DMS114 treated with DMSO at 0.1 percent for 48 hours (cell line): ENCODE results near the gene MYO5B.

Experiments used
- DNase-seq: peaks from one replicate; lab custom pipeline; 2025; ENCODE audit not compliant: unreplicated experiment; lab: John Stamatoyannopoulos, UW

Gene MYO5B

GRCh38 chr18:49973592-49973991 lies 221.4 kb downstream of the MYO5B start:
- no peak for DNase-seq

GRCh38 chr18:49972535-49972934 lies 222.4 kb downstream of the MYO5B start:
- no peak for DNase-seq

- no peak for DNase-seq
Observed at GRCh38 chr18:49971462-49971861, 223.5 kb downstream of the MYO5B start.

- DNase-seq = no peak
Observed at GRCh38 chr18:49970319-49970718, 224.6 kb downstream of the MYO5B start.

GRCh38 chr18:49968644-49969309 lies 226.2 kb downstream of the MYO5B start:
- no peak for DNase-seq

GRCh38 chr18:49967636-49968313 lies 227.2 kb downstream of the MYO5B start:
- no peak for DNase-seq

- DNase-seq = no peak
Observed at GRCh38 chr18:49967171-49967570, 227.8 kb downstream of the MYO5B start.

- no peak for DNase-seq
Observed at GRCh38 chr18:49966090-49966489, 228.9 kb downstream of the MYO5B start.

- DNase-seq = no peak
Observed at GRCh38 chr18:49963217-49963616, 231.7 kb downstream of the MYO5B start.

GRCh38 chr18:49961271-49961670 lies 233.7 kb downstream of the MYO5B start:
- DNase-seq = no peak

GRCh38 chr18:49960376-49960775 lies 234.6 kb downstream of the MYO5B start:
- no peak for DNase-seq

GRCh38 chr18:49959176-49959575 lies 235.8 kb downstream of the MYO5B start:
- no peak for DNase-seq

GRCh38 chr18:49955263-49955662 lies 239.7 kb downstream of the MYO5B start:
- no peak for DNase-seq

- DNase-seq = no peak
Observed at GRCh38 chr18:49953391-49953790, 241.6 kb downstream of the MYO5B start.

GRCh38 chr18:49949951-49950395 lies 245.0 kb downstream of the MYO5B start:
- DNase-seq = no peak

GRCh38 chr18:49948975-49949374 lies 246.0 kb downstream of the MYO5B start:
- no peak for DNase-seq

- no peak for DNase-seq
Observed at GRCh38 chr18:49944663-49945062, 250.3 kb downstream of the MYO5B start.

GRCh38 chr18:49936821-49937220 lies 258.1 kb downstream of the MYO5B start:
- no peak for DNase-seq

- no peak for DNase-seq
Observed at GRCh38 chr18:49935215-49935614, 259.7 kb downstream of the MYO5B start.

- DNase-seq = no peak
Observed at GRCh38 chr18:49934457-49934856, 260.5 kb downstream of the MYO5B start.

GRCh38 chr18:49933530-49934128 lies 261.3 kb downstream of the MYO5B start:
- no peak for DNase-seq

- no peak for DNase-seq
Observed at GRCh38 chr18:49931760-49932159, 263.2 kb downstream of the MYO5B start.
